ENCODE data around the gene CPE.

The CPE gene

DNA sequence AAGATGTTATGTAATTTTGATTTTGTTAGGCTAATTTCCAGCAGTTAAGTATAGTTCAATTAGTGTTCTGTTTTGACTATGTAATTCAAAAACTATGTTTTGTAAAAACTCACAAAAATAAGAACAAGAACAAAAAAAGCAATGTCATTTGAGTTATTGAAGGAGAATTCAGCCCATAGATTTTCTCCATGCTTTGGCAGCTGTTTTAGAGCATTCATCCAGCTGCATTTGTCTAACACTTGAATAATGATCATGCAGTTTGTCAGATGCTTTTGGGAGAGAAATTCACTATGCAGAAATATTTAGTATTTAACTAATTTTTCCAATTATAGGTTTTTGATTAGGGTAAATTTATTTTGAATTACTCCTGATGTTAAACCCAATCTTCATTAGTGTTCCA is 14.2 kb downstream of the CPE start:
- ChIA-PET CTCF (interaction anchor here (0.9 to 2.0 kb wide), 5 partner anchors 9 to 280 kb away, joined by 3 to 5 read pairs (median 3); partner anchors contain the start of gene TMEM192), POLR2A (no interaction called here)
- no peak for DNase-seq (ENCODE audit: extremely low spot score)
- no peak for TF ChIP-seq CTCF (IDR thresholded peaks at IDR 0.05; ENCODE audit: control extremely low read depth, extremely low read depth, low read depth, missing control alignments)

DNA sequence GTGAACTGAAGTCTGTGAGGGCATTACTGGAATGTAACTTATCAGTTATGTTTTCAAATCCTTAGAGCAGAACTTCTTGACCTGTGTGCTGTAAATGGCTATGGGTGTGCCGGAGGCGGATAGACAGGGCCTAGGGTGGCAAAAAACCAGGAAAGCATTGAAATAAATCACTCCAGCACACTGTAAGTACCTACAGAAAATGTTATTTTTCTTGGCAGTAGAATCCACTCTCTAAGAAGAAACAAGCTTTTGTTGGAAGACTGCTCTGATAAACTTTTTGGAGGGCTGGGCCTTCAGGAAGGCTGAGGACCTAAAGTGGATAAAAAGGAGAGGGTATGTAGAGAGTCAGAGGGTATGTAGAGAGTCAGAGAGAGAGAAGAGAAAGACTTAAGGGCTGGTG is 14.9 kb downstream of the CPE start:
- POLR2A ChIA-PET, result no interaction called here
- CTCF ChIA-PET, result interaction anchor here (0.9 to 2.0 kb wide), 3 partner anchors 9 to 51 kb away, joined by 3 to 5 read pairs (median 3); no protein-coding TSS in a partner anchor

DNA sequence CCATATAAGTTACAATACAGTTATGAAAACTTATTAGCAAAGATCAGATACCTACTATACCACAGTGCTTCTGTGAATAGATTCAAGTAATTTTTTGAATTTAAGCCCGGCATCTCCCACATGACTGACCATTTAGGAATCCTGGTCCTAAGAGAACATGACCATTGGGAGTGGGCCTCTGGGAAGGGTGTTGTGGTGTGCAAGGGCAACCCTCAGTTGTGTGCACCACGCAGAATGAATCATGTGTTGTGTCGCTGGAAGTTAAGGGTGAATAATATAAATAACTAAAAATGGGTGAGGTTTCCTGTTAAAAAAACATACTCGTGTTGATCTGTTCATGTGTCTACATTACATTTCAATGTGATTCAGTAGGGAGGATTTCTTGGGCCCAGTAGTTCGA is 15.5 kb downstream of the CPE start:
- no peak for TF ChIP-seq CTCF (IDR thresholded peaks at IDR 0.05; ENCODE audit: control extremely low read depth, extremely low read depth, low read depth, missing control alignments)
- ChIA-PET POLR2A (no interaction called here), CTCF (interaction anchor here (1.2 kb wide), 1 partner anchor 50 kb away, joined by 3 read pairs; no protein-coding TSS in a partner anchor)

More for the DNA sequence above, 14.9 kb downstream of the CPE start:
- no peak for TF ChIP-seq CTCF (IDR thresholded peaks at IDR 0.05; ENCODE audit: control extremely low read depth, extremely low read depth, low read depth, missing control alignments)
- no peak for DNase-seq (ENCODE audit: extremely low spot score)

DNA sequence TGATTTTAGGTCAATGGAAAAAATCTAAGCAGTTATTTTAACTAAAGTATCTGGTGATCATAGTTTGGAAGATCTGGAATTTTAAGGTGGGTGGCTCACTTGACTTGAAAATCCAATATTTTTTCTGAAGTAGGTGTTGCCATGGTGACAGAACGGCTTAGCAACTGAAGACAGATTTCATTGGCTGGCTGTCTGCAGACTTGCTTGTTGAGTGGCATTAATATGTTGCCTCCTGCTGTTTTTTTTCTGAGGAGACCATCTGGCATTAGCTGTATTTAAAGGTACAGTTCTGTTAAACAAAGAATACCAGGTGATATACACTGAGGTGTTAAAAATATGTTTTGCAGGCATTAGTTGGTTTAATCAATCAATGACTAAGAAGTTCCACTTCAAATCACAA is 19.8 kb downstream of the CPE start:
- ChIA-PET POLR2A (no interaction called here), CTCF (no interaction called here)
- TF ChIP-seq CTCF (IDR thresholded peaks at IDR 0.05; ENCODE audit: control extremely low read depth, extremely low read depth, low read depth, missing control alignments), result no peak
- DNase-seq (ENCODE audit: extremely low spot score), result no peak

More for the DNA sequence above, 15.5 kb downstream of the CPE start:
- no peak for DNase-seq (ENCODE audit: extremely low spot score)

DNA sequence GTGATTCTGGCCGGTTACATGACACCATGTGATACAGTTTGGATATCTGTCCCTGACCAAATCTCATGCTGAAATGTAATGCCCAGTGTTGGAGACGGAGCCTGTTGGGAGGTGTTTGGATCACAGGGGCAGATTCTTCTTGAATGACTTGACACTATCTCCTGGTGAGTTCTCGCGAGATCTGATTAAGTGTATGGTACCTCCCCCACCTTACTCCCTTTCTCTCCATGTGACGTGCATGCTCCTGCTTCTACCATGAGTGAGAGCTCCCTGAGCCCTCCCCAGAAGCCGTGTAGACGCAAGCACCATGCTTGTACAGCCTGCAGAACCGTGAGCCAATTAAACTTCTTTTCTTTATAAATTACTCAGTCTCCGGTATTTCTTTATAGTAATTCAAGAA is 23.6 kb downstream of the CPE start:
- no peak for DNase-seq (ENCODE audit: extremely low spot score)
- POLR2A ChIA-PET, result no interaction called here
- CTCF ChIA-PET, result no interaction called here
- TF ChIP-seq CTCF (IDR thresholded peaks at IDR 0.05; ENCODE audit: control extremely low read depth, extremely low read depth, low read depth, missing control alignments), result no peak

DNA sequence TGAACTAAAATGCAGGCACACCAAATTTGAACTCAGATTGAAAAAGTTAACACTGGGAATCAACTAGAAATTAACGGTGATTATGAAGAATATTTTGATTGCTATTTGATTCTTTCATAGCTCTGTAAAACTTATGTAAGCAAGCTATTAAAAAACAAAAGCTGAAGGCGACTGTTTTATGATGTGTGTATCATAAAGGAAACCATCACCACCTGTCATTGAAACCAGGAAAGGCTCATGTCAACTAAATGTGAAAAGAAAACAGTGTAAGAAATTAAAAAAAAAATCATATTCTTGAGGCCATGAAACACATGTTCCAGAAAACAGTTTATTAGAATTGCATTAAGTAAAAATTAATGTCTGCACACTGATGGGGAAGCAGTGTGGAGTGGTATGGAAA is 24.2 kb downstream of the CPE start:
- CTCF ChIA-PET, result no interaction called here
- no peak for TF ChIP-seq CTCF (IDR thresholded peaks at IDR 0.05; ENCODE audit: control extremely low read depth, extremely low read depth, low read depth, missing control alignments)
- POLR2A ChIA-PET, result no interaction called here
- DNase-seq (ENCODE audit: extremely low spot score), result no peak

DNA sequence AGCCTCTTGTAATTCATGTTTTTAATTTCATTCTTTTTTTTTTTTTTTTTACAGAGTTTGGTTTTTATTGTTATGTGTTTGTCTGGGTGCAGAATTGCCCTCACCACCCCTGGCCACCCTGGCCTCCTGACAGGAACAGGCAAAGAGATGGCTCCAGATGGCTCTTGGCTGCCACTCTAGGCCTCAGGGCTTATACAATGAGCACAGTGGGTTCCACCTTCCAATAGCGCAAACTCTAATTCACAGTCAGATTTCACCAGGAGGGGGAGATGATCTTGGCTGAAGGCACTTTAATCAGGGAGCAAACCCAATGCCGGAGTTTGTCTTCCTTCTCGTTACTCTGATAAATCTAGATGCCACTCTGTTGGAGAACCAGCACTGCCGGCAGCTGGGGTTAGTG is 24.8 kb downstream of the CPE start:
- CTCF ChIA-PET, result no interaction called here

More for the DNA sequence above, 24.8 kb downstream of the CPE start:
- POLR2A ChIA-PET, result no interaction called here
- TF ChIP-seq CTCF (IDR thresholded peaks at IDR 0.05; ENCODE audit: control extremely low read depth, extremely low read depth, low read depth, missing control alignments), result no peak
- no peak for DNase-seq (ENCODE audit: extremely low spot score)
